ENCODE data around the gene HBG1. TPM values are rescaled to one million over a fixed set of nuclear protein-coding genes. Genes with fewer than 3 reads are reported as not detected.

HBG1 gene
- total RNA-seq, 1 experiment from 2014 or later, result not detected

DNA sequence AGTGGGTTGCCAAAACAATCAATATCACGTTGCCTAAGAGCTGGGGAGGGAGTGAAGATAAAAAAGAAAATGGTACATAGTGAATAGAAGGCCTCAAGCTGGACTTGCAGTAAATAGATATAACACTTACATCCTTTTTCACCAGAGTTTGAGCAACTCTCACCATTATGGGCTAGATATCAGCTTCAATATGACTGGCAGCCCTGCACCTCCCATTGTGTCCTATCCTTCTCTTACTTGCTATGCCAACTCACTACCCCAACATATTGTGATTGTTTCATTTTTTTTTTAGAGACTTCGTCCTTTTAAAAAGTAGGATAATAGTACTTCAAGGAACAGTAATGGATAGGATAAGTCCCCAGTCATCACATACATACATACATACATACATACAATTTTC, 7.4 kb downstream of the HBG1 start:
- H3K79me2 ChIP-seq (ENCODE audit: insufficient read depth, low read length), result no peaks in the 10 kb centered on the region
- no peak overlapping the region for H3K4ac ChIP-seq (ENCODE audit: low read depth, low read length)
- Mint-ChIP-seq H3K4me1 (no peaks in the 10 kb centered on the region), H3K27me3 (ENCODE audit: low read depth) (peaks cover 2% of the 10 kb centered on the region), H3K4me3 (no peak overlapping the region), H3K27ac (no peak overlapping the region), H3K36me3 (ENCODE audit: insufficient read depth in 1 of 3, low read depth in 3 of 3) (no peaks in the 10 kb centered on the region), H3K9me3 (no peaks in the 10 kb centered on the region)
- no peaks in the 10 kb centered on the region for H3K4me1 ChIP-seq (ENCODE audit: insufficient read depth, low read length)
- H3K9ac ChIP-seq (ENCODE audit: extremely low read depth, insufficient read length, low read length), result no peak overlapping the region
- no peaks in the 10 kb centered on the region for H3K9me3 ChIP-seq (ENCODE audit: control insufficient read depth, low read depth, low read length)
- H2BK5ac ChIP-seq (ENCODE audit: insufficient read length, low read length), result no peak overlapping the region
- no peak overlapping the region for H2AFZ ChIP-seq (ENCODE audit: low read length)
- DNase-seq, result no peak
- no peaks in the 10 kb centered on the region for H3K79me1 ChIP-seq (ENCODE audit: insufficient read depth, low read depth, low read length, poor library complexity, severe bottlenecking)
- no peak overlapping the region for H3K27ac ChIP-seq (ENCODE audit: insufficient read length, low read depth, low read length)
- no peak overlapping the region for H2BK15ac ChIP-seq (ENCODE audit: low read depth, low read length)
- no peak overlapping the region for H3K56ac ChIP-seq (ENCODE audit: insufficient read length, low read depth, low read length)
- H4K91ac ChIP-seq (ENCODE audit: insufficient read length, low read depth, low read length), result no peak overlapping the region
- no peak overlapping the region for H4K8ac ChIP-seq (replicated peaks; ENCODE audit: insufficient read length, low read depth, low read length)
- H4K20me1 ChIP-seq (ENCODE audit: control insufficient read depth, insufficient read depth, insufficient read length), result no peaks in the 10 kb centered on the region
- no CpG with 5 or more reads among the region's 2 CpGs for WGBS (ENCODE audit: extremely low coverage, insufficient read length, low lambda C conversion rate)
- no peak overlapping the region for H2BK20ac ChIP-seq (ENCODE audit: low read depth, low read length, poor library complexity, severe bottlenecking)
- no peaks in the 10 kb centered on the region for H3K23me2 ChIP-seq (ENCODE audit: insufficient read length, low read depth, low read length, poor library complexity, severe bottlenecking)
- no peak overlapping the region for H3K4me2 ChIP-seq (ENCODE audit: insufficient read depth, insufficient read length, low read length)
- no peaks in the 10 kb centered on the region for H3K27me3 ChIP-seq (ENCODE audit: insufficient read depth, low read length)
- TF ChIP-seq CTCF (conservative IDR thresholded peaks at IDR 0.05), result no peak
- H3K23ac ChIP-seq (ENCODE audit: insufficient read length, low read depth, low read length), result no peak overlapping the region
- H3T11ph ChIP-seq (ENCODE audit: low read length), result no peak overlapping the region
- H3K18ac ChIP-seq (ENCODE audit: insufficient read length, low read depth, low read length), result no peak overlapping the region
- no peak overlapping the region for H4K5ac ChIP-seq (ENCODE audit: insufficient read length, low read depth, low read length)
- no peak overlapping the region for H2BK12ac ChIP-seq (ENCODE audit: insufficient read length, low read depth, low read length)
- no peak overlapping the region for H2BK120ac ChIP-seq (ENCODE audit: low read depth, low read length, poor library complexity, severe bottlenecking)
- H2AK5ac ChIP-seq (ENCODE audit: insufficient read length, low read length), result no peak overlapping the region
- H3K14ac ChIP-seq (ENCODE audit: insufficient read depth, low read length), result no peak overlapping the region
